RWPE2 (cell line): ENCODE data around the gene GRIK3.
"Not testable (repeated sequence)": the region's sequence is repeated elsewhere in the genome, so short reads cannot be mapped to it uniquely, and the experiment has no call there.

Experiments used
- ATAC-seq: fragments of 200-7000 bp; cut with Tn5 transposase; 3 replicates; pipeline ENCODE4 v1.9.1; 2021; ENCODE audit warnings: low read depth
- DNase-seq: peaks from one replicate; pipeline ENCODE4 v3.0.0-alpha.2; 2020; ENCODE audit warnings: low spot score
- H3K27ac ChIP-seq: fragments of 450-650 bp; 2 replicates; pipeline ENCODE4 v1.5.1; 2017; ENCODE audit warnings: mild to moderate bottlenecking; ENCODE audit not compliant: poor library complexity, severe bottlenecking
- H3K27me3 ChIP-seq: fragments of 250-450 bp; sonication (Bioruptor Pico); 2 replicates; pipeline ENCODE4 v1.5.1; 2021; ENCODE audit warnings: mild to moderate bottlenecking, moderate library complexity; ENCODE audit not compliant: insufficient read depth, poor library complexity, severe bottlenecking
- H3K36me3 ChIP-seq: fragments of 250-450 bp; sonication (Bioruptor Pico); 2 replicates; pipeline ENCODE4 v1.5.1; 2020; ENCODE audit warnings: low read depth, mild to moderate bottlenecking, moderate library complexity
- H3K4me1 ChIP-seq: fragments of 250-450 bp; sonication (Bioruptor Pico); 2 replicates; pipeline ENCODE4 v1.5.1; 2021; ENCODE audit warnings: mild to moderate bottlenecking, moderate library complexity; ENCODE audit not compliant: insufficient read depth, poor library complexity, severe bottlenecking
- H3K4me3 ChIP-seq: fragments of 250-450 bp; sonication (Bioruptor Pico); 2 replicates; pipeline ENCODE4 v1.5.1; 2021; ENCODE audit warnings: mild to moderate bottlenecking, moderate library complexity; ENCODE audit not compliant: severe bottlenecking
- H3K9me3 ChIP-seq: fragments of 250-450 bp; sonication (Bioruptor Pico); 2 replicates; pipeline ENCODE4 v1.5.1; 2021; ENCODE audit warnings: mild to moderate bottlenecking, moderate library complexity; ENCODE audit not compliant: severe bottlenecking
- CTCF ChIP-seq: fragments of 450-650 bp; IDR thresholded peaks from one replicate; pipeline ENCODE4 v1.5.1; 2017; ENCODE audit warnings: mild to moderate bottlenecking, moderate library complexity; ENCODE audit not compliant: poor library complexity, severe bottlenecking

The GRIK3 gene

GRCh38 chr1:36912365-36912865 lies 121.9 kb downstream of the GRIK3 start:
- ATAC-seq (no peak), DNase-seq (no peak)
- H3K27ac ChIP-seq = no peak overlapping the region
- no peaks in the 10 kb centered on the region for H3K27me3 ChIP-seq
- TF ChIP-seq CTCF = no peak
- H3K9me3 ChIP-seq = no peaks in the 10 kb centered on the region
- no peaks in the 10 kb centered on the region for H3K4me1 ChIP-seq
- H3K36me3 ChIP-seq = no peaks in the 10 kb centered on the region
- H3K4me3 ChIP-seq = no peak overlapping the region

GRCh38 chr1:36911561-36912364 lies 122.6 kb downstream of the GRIK3 start:
- TF ChIP-seq CTCF = no peak
- Histone ChIP-seq H3K27me3 (no peaks in the 10 kb centered on the region), H3K4me1 (no peaks in the 10 kb centered on the region), H3K36me3 (no peaks in the 10 kb centered on the region), H3K27ac (no peak overlapping the region), H3K4me3 (no peak overlapping the region), H3K9me3 (no peaks in the 10 kb centered on the region)
- ATAC-seq (no peak), DNase-seq (no peak)

GRCh38 chr1:36910886-36911540 lies 123.3 kb downstream of the GRIK3 start:
- TF ChIP-seq CTCF = no peak
- Histone ChIP-seq H3K9me3 (no peaks in the 10 kb centered on the region), H3K4me1 (no peaks in the 10 kb centered on the region), H3K4me3 (no peak overlapping the region), H3K36me3 (no peaks in the 10 kb centered on the region), H3K27ac (no peak overlapping the region), H3K27me3 (no peaks in the 10 kb centered on the region)
- DNase-seq = no peak
- no peak for ATAC-seq

- H3K4me3 ChIP-seq = no peak overlapping the region
- no peak for ATAC-seq
- no peaks in the 10 kb centered on the region for H3K36me3 ChIP-seq
- no peaks in the 10 kb centered on the region for H3K4me1 ChIP-seq
- no peak overlapping the region for H3K27ac ChIP-seq
- DNase-seq = no peak
- H3K9me3 ChIP-seq = no peaks in the 10 kb centered on the region
- TF ChIP-seq CTCF = no peak
- no peaks in the 10 kb centered on the region for H3K27me3 ChIP-seq
Measured at GRCh38 chr1:36909946-36910725, 124.2 kb downstream of the GRIK3 start.

- H3K27ac ChIP-seq, ATAC-seq, H3K36me3 ChIP-seq, H3K9me3 ChIP-seq, H3K27me3 ChIP-seq, H3K4me3 ChIP-seq, H3K4me1 ChIP-seq, DNase-seq: not testable (repeated sequence)
Measured at GRCh38 chr1:36909359-36909758, 125.0 kb downstream of the GRIK3 start.
